Tibial nerve (tissue), 4 donors: ENCODE measurements around the gene DPP9. TPM values are rescaled to one million over a fixed set of nuclear protein-coding genes. Genes with fewer than 3 reads are reported as not detected.
"Not testable (repeated sequence)": the region's sequence is repeated elsewhere in the genome, so short reads cannot be mapped to it uniquely, and the experiment has no call there.

Experiments
- DNase-seq, 2 donors: peaks; one replicate each; pipeline ENCODE4 v3.0.0-alpha.2; 2019; ENCODE audit warnings: low spot score in 2 of 2
- H3K27ac ChIP-seq, 4 donors: fragments of 200-600 bp; sonication (generic) in 3 of 4; one replicate each; pipeline ENCODE4 v1.5.1; 2017 to 2019; ENCODE audit warnings: mild to moderate bottlenecking in 1 of 4
- H3K27me3 ChIP-seq, 2 donors: fragments of 200-600 bp; sonication (generic) in 1 of 2; one replicate each; pipeline versions ENCODE4 v1.5.1 to v1.6.0; 2017 to 2019
- H3K36me3 ChIP-seq, 3 donors: fragments of 200-600 bp; sonication (generic); one replicate each; pipeline ENCODE4 v1.5.1; 2018 to 2019
- H3K4me1 ChIP-seq, 4 donors: fragments of 200-600 bp; sonication (generic) in 3 of 4; one replicate each; pipeline ENCODE4 v1.5.1; 2017 to 2019
- H3K4me3 ChIP-seq, 4 donors: fragments of 200-600 bp; sonication (generic) in 3 of 4; one replicate each; pipeline ENCODE4 v1.5.1; 2017 to 2019; ENCODE audit warnings: mild to moderate bottlenecking in 1 of 4, moderate library complexity in 1 of 4
- H3K9me3 ChIP-seq, 4 donors: fragments of 200-600 bp; sonication (generic) in 3 of 4; one replicate each; pipeline ENCODE4 v1.5.1; 2017 to 2019
- EP300 ChIP-seq, 2 donors: sonication (generic); formaldehyde crosslinking; IDR thresholded peaks; one replicate each; pipeline ENCODE4 v1.6.1; 2017; ENCODE audit warnings: antibody characterized with exemption in 2 of 2, mild to moderate bottlenecking in 1 of 2
- POLR2A ChIP-seq, 2 donors: fragments of 450-650 bp; IDR thresholded peaks; one replicate each; pipeline ENCODE4 v1.6.1; 2017; ENCODE audit warnings: antibody characterized with exemption in 2 of 2, mild to moderate bottlenecking in 2 of 2, moderate library complexity in 2 of 2
- WGBS, 2 donors: methylation state at CpG; one replicate each; pipeline ENCODE4 v1.1.5; 2018; 5-methylcytosine and 5-hydroxymethylcytosine counted together
- total RNA-seq, 4 donors: library from RNA; depleted of rRNA; stranded (reverse); fragments of >200 nt; gene quantifications; one replicate each; pipeline ENCODE4 v1.1.0, GENCODE V29; 2016
- TF ChIP-seq, protein P1 (sequence below), 5 experiments: fragments of 200-600 bp in 3 of 5; fragments of 450-650 bp in 2 of 5; sonication (generic) in 3 of 5; IDR thresholded peaks; one replicate each; pipeline ENCODE4 v1.5.1; 2016 to 2019; ENCODE audit warnings: antibody characterized with exemption in 5 of 5, mild to moderate bottlenecking in 3 of 5, moderate library complexity in 2 of 5

The DPP9 gene
- total RNA-seq, 4 donors from 2014 or later = 53.9 to 134 (median 68.0) TPM

DNA sequence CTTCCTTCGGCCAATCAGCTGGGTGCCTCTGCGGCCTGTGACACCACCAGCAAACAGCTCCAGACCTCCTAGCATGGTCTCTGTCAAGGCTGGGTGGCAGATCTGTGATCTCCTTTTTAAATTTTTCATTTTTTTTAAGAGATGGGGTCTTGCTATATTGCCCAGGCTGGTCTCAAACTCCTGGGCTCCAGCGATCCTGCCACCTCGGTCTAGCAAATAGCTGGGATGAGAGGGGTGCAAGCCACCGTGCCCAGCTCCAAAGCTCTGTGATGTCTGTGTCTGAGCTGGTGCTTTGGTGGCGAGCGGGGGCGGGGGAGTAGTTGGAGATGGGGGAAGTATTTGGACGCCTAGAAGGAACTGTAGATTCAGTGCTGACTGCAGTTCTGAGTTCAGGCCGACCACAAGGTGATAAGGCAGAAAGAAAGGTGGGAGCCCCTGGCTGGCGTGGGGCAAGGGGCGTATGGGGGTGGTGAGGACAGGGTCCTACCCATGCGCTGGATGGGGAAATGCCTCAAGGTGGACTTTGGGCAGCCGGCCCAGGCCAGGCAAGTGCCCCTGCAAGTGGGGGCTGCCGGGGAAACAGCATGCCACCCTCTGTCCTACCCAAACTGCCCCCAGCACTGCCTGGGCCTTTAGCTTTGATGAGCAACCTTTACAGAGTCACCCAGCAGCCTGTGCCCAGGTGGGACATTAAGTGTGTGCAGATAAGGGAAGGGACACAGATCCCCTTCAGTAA lies 5.5 kb downstream of the DPP9 start:
- H3K36me3 ChIP-seq = peaks cover 0 to 86% (median 10%) of the 10 kb centered on the region in 3 donors
- no peak for DNase-seq
- H3K27me3 ChIP-seq = no peaks in the 10 kb centered on the region
- 78 to 82% methylated on average over 15 of the region's 15 CpGs for WGBS, 2 donors
- no peaks in the 10 kb centered on the region for H3K9me3 ChIP-seq
- TF ChIP-seq POLR2A (IDR thresholded peaks at IDR 0.05) (no peak), EP300 (IDR thresholded peaks at IDR 0.05) (no peak)
- TF ChIP-seq, protein P1, sequence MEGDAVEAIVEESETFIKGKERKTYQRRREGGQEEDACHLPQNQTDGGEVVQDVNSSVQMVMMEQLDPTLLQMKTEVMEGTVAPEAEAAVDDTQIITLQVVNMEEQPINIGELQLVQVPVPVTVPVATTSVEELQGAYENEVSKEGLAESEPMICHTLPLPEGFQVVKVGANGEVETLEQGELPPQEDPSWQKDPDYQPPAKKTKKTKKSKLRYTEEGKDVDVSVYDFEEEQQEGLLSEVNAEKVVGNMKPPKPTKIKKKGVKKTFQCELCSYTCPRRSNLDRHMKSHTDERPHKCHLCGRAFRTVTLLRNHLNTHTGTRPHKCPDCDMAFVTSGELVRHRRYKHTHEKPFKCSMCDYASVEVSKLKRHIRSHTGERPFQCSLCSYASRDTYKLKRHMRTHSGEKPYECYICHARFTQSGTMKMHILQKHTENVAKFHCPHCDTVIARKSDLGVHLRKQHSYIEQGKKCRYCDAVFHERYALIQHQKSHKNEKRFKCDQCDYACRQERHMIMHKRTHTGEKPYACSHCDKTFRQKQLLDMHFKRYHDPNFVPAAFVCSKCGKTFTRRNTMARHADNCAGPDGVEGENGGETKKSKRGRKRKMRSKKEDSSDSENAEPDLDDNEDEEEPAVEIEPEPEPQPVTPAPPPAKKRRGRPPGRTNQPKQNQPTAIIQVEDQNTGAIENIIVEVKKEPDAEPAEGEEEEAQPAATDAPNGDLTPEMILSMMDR (IDR thresholded peaks at IDR 0.05) = no peak
- peak overlapping the region in 1 of 4 donors; percentile 73 for H3K27ac ChIP-seq
- no peak overlapping the region for H3K4me3 ChIP-seq
- H3K4me1 ChIP-seq = peaks cover 0 to 74% (median 18%) of the 10 kb centered on the region in 4 donors

DNA sequence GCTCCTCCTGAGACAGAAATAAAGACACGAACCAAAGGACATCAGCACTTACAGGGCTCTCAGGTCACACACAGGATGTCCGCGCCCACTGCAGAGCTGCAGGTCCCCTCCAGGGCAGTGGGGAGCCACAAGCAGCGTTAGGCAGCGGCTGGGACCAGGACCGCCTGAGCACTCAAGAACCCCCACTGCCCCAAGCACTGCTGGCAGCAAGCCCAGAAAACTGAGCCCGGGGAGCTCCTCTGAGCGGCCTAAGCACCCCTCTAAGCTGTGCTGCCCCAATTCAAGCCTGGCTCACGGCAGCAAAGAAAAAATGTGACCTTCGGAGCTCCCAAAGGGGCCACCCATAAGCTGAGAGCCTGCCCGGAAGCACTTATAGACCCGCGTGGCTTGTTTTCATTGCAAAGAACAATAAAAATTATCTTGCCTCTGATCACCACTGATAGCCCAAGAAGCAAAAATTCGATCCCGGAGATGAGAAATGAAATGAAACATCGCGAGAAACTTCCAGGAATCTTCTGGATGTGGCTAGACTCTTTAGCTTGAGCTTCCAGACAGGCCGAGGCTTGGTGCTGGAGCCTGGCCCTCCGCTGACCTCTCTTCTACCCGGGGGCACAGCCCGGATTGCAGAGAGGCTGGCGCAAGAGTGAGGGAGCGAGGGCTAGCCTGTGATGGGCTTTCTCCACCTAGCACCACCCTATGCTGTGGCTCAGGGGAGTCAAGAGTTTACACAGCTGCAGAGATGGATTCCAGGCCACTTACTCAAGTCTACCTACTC lies 6.3 kb downstream of the DPP9 start:
- TF ChIP-seq EP300 (IDR thresholded peaks at IDR 0.05) (peak in 1 of 2 donors; percentile 43), POLR2A (IDR thresholded peaks at IDR 0.05) (no peak)
- no peaks in the 10 kb centered on the region for H3K27me3 ChIP-seq
- H3K27ac ChIP-seq = peak overlapping the region in 3 of 4 donors; percentile 2 to 73 (median 36)
- H3K36me3 ChIP-seq = peaks cover 0 to 93% (median 10%) of the 10 kb centered on the region in 3 donors
- 38 to 40% methylated on average over 19 to 23 of the region's 23 CpGs for WGBS, 2 donors
- no peak overlapping the region for H3K4me3 ChIP-seq
- no peaks in the 10 kb centered on the region for H3K9me3 ChIP-seq
- peaks cover 0 to 72% (median 12%) of the 10 kb centered on the region in 4 donors for H3K4me1 ChIP-seq
- DNase-seq = peak; percentile 45 to 53

DNA sequence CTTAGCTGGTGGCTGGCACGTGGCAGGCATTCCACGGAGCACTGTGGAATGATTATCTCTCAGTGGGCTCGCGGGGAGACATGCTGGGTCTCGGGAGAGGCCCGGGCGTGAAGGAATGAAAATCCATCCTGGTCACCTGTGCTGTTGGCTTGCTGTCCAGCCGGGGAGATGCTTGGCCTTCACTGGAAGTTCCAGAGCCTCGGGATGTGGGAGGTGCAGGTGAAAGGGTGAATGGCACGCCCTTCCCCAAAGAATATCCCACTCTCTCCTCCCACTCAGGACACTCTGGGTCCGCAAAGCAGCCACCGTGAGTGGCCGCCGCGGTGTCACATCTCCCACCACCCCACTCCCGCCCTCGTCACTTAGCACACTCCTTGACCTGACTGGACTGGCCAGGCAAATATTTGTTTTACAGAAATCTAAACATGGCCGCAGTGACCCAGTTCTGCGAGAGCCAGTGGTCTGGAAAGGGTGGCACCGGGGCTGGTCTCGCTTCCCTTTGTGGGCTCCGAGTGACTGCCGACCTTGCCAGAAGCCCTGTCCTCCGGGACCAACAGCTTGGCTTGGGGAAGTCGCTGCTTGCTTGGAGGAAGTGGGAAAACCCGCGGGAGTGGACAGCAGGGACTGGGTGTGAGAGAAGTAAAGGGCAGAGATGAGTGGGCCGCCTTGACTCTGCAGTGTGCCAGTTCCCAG lies 8.0 kb downstream of the DPP9 start:
- DNase-seq = no peak
- TF ChIP-seq POLR2A (IDR thresholded peaks at IDR 0.05) (no peak), EP300 (IDR thresholded peaks at IDR 0.05) (no peak)
- TF ChIP-seq, protein P1 (IDR thresholded peaks at IDR 0.05) = no peak
- H3K9me3 ChIP-seq = no peaks in the 10 kb centered on the region
- no peak overlapping the region for H3K4me3 ChIP-seq
- H3K4me1 ChIP-seq = peaks cover 0 to 55% (median 1%) of the 10 kb centered on the region in 4 donors
- WGBS, 2 donors = 72 to 73% methylated on average over 23 to 28 of the region's 28 CpGs
- H3K27me3 ChIP-seq = no peaks in the 10 kb centered on the region
- H3K27ac ChIP-seq = peak overlapping the region in 1 of 4 donors; percentile 36
- H3K36me3 ChIP-seq = peaks cover 0 to 95% (median 11%) of the 10 kb centered on the region in 3 donors

DNA sequence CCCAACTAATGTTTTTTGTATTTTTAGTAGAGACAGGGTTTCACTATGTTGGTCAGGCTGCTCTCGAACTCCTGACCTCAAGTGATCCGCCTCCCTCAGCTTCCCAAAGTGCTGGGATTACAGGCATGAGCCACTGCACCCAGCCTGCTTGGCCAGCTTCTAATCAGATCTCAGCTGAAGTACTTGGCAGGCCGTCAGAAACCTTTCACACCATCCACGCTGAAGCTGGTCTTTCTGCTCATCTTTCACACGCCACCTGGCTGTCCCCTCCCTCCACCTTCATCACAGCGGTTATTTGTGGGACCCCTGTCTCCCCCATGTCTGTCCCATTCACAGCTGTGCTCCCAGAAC lies 8.5 kb downstream of the DPP9 start:
- Histone ChIP-seq H3K4me1 (peaks cover 0 to 51% (median 1%) of the 10 kb centered on the region in 4 donors), H3K36me3 (peaks cover 3 to 95% (median 16%) of the 10 kb centered on the region in 3 donors)
- not testable (repeated sequence) for H3K27ac ChIP-seq, DNase-seq, H3K9me3 ChIP-seq, H3K27me3 ChIP-seq, H3K4me3 ChIP-seq
- WGBS, 2 donors = 83 to 90% methylated on average over 6 of the region's 6 CpGs

DNA sequence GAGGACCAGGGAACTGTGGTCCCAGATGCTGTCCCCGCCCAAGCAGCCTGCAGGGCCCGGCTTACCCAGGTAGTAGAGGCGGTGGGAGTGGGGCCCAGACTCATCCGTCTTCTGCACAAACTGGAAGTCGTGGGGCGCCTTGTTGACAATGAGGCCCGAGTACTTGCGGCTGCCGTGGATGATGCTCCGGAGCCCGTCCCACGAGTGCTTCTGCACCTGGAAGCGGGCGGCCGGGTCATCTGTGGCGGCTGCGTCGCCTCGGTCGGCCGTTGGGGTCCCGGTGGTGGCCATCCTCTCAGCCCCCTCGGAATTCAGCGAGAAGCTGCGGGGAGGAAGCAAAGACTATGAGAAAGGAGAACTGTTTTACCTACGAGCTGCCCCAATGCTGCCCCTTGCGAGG lies 9.6 kb downstream of the DPP9 start:
- Histone ChIP-seq H3K27ac (peak overlapping the region in 1 of 4 donors; percentile 38), H3K4me1 (peaks cover 0 to 51% (median 1%) of the 10 kb centered on the region in 4 donors), H3K36me3 (peaks cover 3 to 95% (median 16%) of the 10 kb centered on the region in 3 donors), H3K9me3 (no peaks in the 10 kb centered on the region), H3K4me3 (no peak overlapping the region), H3K27me3 (no peaks in the 10 kb centered on the region)
- no peak for DNase-seq
- 93 to 96% methylated on average over 20 to 24 of the region's 27 CpGs for WGBS, 2 donors
- TF ChIP-seq EP300 (IDR thresholded peaks at IDR 0.05) (no peak), POLR2A (IDR thresholded peaks at IDR 0.05) (no peak)
- TF ChIP-seq, protein P1 (IDR thresholded peaks at IDR 0.05) = no peak
